GM18861 (cell line): ENCODE data around the gene CELF4.

Source experiments
- ATAC-seq: cut with Tn5 transposase; IDR thresholded peaks from one replicate; pipeline ENCODE4 v1.9.1; 2021; ENCODE audit not compliant: unreplicated experiment

The CELF4 gene

DNA sequence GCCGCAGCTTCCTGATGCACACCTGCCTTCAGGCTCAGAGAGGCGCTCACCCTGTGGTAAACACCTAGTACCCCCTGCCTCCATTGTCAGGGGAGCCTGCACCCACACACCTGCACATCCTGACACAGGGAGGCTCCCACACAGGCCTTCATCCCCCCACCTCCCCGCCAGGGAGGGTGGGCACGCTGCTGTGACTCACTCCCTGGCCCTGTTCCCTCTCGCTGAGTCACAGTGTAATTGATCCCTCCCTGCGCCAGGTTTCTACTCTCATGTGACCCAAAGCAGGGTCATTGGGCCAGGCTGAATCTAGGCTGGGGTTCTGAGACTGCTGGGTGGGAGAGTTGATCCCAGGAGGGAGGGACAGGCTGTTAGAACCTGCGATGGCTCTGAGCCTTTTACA, 8.5 kb upstream of the CELF4 start:
- ATAC-seq, result no peak

GRCh38 chr18:37572736-37573135, 7.1 kb upstream of the CELF4 start:
- no peak for ATAC-seq

DNA sequence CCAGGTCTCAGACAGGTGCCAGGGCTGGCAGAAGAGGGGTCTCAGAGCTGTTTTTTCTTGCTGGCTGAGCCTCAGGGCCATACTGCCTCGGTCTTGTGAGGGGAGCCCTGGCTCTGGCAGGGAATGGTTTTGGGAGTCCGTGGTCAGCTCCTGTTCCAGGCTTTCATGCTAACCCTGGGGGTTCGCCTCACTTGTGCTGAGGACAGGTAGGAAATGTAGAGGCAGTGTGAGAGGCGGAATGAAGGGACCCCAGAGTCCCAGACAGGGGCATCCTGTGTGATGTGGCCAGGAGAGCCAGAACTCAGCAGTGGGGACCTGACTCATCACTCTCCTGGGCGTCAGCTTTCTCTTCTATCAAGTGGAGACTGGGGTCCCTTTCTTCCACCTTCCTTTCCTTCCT, 5.7 kb upstream of the CELF4 start:
- no peak for ATAC-seq

GRCh38 chr18:37570336-37570930, 4.8 kb upstream of the CELF4 start:
- no peak for ATAC-seq

DNA sequence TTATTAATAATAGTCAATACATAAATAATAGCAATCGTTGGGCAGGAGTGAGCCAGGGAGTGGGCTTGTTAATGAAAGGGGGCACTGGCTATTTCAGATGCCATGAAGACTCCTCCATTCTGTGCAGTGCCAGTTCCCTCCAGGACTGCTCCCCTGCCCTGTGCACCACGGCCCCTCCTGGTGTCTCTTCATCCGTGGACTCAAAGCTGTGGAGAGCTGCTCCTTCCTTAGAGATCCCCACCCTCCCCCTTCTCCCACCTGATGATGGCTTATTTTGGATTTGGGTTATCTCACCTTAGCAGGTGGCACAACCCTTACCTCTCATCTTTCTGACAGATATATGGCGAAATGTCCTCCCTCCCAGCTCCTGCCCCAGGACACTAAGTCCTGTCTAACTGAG, 3.1 kb upstream of the CELF4 start:
- no peak for ATAC-seq

GRCh38 chr18:37567994-37568359, 2.4 kb upstream of the CELF4 start:
- ATAC-seq, result no peak

DNA sequence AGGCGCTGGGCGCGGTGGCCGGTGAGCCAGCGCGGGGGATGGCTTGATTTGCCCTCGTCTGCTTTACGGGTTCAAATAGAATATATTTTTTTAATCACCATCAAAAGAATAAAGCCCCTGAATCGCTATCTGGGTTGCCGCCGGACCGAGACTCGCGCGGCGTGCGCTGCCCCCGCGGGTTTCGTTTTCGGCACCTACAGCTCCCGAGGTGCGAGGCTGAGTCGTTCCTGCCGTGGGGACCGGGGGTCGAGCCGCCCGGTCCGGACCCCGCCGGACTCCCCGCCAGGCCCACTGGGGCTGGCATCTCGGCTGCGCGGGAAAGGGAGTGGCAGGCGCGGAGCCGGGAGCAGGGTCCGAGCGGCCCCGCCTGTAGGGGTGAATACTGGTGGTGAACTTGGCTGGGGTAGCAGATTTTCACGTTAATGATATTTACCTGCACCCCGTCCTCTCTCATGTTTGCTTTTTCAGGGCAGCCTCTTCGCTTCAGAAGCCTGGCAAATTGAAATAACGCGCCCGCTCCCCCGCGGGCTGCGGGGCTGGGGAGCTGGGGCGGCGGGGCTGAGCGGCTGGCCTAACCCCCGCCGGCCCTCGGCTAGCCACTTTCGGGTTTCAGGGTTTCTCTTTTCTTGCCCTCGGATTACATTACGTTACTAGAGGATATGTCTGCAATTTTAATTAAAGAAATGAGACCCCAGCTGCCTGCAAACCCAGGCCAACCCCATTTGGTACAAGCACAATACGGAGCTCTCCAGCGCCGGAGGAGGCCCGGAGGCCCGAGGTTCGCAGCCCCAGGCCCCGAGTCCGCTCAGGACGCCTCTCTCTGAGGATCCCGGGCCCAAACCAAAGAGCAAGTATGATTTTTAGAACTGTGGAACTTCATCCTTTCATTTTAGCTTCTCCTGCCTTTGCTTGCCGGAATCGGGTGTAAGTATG, 1.7 kb upstream of the CELF4 start:
- ATAC-seq, result no peak

DNA sequence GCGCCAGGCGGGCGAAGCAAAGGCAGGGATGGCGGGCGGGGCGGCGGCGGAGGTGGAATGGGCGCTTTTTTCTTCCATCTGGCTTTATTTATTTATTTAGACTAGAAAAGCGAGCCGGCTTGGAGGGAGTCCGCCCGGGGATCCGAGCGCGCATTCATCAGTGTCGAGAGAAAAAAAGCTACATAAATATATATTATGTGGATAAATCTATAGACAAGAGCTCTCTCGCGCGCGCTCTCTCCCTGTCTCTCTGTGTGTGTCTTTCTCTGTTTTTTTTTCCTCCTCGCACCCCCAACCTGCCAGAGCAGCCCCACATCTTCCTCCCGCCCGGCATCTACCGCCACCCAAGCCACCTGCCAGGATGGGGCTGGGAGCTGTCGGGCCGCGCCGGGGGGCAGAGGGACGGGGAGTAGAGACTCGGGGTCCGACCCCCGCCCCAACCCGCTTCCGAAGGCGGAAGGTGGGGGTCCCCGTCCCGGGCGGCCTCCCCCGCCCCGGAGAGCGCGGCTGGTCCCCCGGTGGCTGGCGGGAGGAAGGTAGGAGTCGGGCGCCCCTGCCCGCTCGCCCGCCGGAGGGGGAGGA, 972 bp upstream of the CELF4 start:
- no peak for ATAC-seq

DNA sequence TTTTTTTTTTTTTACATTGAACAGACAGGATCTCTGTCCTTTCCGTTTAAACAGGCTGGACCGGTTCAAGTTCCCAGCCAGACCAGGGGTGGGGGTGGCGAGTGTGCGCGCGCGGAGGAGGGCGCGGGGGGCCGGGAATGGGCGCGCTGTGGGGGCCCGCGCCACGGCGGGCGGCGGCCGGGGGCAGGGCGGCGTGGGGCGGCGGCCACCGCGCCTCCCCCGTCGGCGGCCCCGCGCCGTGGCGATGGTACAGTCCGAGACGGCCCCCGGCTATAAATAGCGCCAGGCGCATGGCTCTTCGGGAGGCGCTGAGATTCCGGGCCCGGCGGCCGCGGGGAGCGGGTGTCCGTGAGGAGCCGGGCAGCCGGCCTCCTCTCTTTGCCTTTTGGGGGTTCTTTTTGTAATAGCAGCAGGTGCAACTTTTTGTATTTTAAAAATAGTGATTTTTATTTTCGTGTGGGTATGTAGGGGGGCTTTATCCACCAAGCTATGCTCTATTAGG, 430 bp upstream of the CELF4 start:
- no peak for ATAC-seq

- ATAC-seq, result no peak
Observed at GRCh38 chr18:37564711-37565100, 892 bp downstream of the CELF4 start.

DNA sequence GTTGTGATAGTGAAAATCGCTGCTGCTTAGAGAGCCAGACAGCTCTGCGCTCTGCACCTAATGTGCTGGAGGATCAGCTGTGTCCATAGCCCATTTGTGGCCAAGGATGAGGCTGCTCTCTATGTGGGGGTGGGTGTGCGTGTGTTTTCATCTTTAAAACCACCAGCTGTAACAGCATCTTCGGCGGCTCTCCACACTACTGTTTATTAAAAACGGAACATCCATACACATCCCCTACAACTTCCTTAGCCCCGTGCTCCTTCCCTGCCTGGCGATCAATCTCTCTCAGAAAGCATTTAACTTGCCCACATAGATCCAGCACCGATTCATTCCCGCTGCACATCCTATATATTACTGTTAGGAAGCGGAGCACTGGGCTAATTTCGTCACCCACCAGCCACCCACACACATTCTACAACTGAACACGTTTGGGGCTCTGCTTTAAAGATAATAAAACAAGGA, 1.6 kb downstream of the CELF4 start:
- no peak for ATAC-seq

- no peak for ATAC-seq
Observed at GRCh38 chr18:37561986-37562385, 3.6 kb downstream of the CELF4 start.

- no peak for ATAC-seq
Observed at GRCh38 chr18:37560003-37560402, 5.6 kb downstream of the CELF4 start.

- ATAC-seq, result no peak
Observed at GRCh38 chr18:37559194-37559593, 6.4 kb downstream of the CELF4 start.

GRCh38 chr18:37554399-37554787, 11.2 kb downstream of the CELF4 start:
- ATAC-seq, result no peak

- ATAC-seq, result no peak
Observed at GRCh38 chr18:37553633-37554398, 11.8 kb downstream of the CELF4 start.

DNA sequence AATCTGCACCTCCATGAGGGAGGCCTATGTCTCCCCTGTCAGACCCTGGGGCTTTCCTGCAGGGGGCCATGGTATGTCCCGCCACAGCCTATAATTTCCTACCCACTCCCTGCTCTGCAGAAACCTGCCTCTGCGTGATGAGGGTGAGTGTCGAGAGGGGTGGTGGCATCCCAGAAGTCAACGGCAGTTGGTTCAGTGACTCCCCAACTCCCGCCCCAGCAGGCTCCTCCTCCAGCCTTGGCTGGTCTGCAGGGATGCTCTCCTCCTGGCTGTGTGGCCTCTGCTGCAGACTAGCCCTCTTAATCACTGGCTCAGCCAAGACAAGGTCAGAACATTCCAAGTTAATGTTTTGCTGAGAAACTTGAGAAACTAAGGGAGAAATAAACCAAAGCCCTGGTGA, 13.3 kb downstream of the CELF4 start:
- no peak for ATAC-seq

DNA sequence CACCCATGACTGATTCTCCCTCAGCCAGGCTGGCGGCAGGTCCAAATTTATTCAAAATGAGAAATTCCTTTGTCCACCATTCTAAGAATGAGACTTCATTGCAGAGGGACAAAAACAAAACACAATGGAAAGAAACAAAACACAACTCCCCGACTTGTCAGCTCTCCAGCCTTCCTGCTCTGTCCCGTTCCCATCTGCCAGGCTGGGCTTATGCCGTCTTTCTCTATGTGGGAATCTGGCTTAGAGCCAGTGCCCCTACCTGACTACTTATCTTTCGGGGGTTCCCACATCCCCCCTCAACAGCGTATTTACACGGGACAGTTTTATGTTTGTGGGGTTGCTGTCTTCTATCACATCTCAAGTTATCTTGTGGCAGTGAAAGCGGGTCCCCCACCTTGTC, 13.8 kb downstream of the CELF4 start:
- no peak for ATAC-seq

GRCh38 chr18:37551249-37551648, 14.3 kb downstream of the CELF4 start:
- ATAC-seq, result no peak

DNA sequence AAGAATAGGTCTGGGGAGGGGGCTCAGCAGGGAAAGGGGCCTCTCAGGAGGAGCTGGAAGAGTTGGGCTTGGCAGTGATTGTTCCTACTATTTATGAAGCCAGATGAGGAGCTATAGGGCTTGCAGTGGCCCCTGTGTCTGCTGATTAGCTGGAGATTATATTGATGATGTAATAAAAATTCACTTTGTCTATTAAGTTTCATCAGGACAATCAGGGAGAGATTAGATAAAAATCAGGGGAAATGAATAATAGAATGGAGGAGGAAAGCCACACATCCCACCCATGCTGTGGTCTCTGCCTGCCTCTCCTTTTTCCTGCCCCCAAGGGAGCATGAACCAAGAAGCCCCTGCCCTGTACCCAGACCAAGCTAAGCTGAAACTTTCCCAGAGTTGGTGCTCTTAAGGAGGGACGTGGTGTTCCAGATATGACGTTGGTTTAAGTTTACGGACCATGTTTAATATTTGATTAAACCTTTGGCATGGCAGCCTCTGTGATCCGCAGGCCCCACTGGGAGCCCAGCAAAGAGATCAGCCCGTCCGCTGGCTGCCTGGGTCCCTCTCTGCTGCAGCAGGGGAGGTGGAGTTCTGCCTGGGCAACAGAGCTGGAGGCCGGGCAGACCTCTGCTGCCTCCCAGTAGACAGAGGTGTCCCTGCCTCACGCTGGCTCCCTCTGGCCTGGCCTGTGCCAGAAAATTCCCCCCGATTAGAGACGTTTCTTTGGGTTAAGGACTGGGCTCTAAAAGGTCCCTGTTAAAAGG, 15.3 kb downstream of the CELF4 start:
- ATAC-seq, result no peak
